GM18507 (cell line): Measurements from ENCODE around the gene ANKRA2.

Experiments used
- DNase-seq: peaks from one replicate; pipeline ENCODE4 v3.0.0; 2011; ENCODE audit warnings: low read depth; ENCODE audit not compliant: insufficient read length; ENCODE audit errors: extremely low spot score
- FAIRE-seq: peaks from 2 replicates; lab custom pipeline; 2011; peaks lifted over from hg19 to GRCh38; lab: Jason Lieb, UNC

ANKRA2 gene

DNA sequence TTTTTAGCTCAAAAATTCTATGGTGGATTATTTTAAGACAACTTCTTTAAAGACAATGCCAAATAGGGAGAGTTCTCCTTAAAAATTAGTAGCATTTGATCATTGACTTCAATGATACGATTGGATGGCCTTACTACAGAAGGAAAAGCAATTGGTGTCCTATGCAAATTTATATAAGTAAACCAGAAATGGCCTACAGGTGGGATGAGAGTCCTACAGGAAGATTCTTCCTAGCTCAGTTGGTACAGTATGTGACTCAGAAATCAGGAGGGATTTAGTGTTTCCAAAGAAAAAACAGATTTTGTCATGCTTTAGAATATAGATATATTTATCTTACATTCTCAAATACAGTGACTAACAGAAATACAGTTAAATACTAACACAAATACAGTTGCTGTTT lies 6.5 kb downstream of the ANKRA2 start:
- FAIRE-seq = no peak
- DNase-seq = no peak

GRCh38 chr5:73552642-73553041 lies 12.8 kb downstream of the ANKRA2 start:
- no peak for FAIRE-seq
- no peak for DNase-seq

- no peak for FAIRE-seq
Measured at GRCh38 chr5:73550016-73550415, 15.4 kb downstream of the ANKRA2 start.

GRCh38 chr5:73545403-73545779 lies 20.0 kb downstream of the ANKRA2 start:
- FAIRE-seq = no peak
- no peak for DNase-seq

More at GRCh38 chr5:73550016-73550415, 15.4 kb downstream of the ANKRA2 start:
- no peak for DNase-seq

DNA sequence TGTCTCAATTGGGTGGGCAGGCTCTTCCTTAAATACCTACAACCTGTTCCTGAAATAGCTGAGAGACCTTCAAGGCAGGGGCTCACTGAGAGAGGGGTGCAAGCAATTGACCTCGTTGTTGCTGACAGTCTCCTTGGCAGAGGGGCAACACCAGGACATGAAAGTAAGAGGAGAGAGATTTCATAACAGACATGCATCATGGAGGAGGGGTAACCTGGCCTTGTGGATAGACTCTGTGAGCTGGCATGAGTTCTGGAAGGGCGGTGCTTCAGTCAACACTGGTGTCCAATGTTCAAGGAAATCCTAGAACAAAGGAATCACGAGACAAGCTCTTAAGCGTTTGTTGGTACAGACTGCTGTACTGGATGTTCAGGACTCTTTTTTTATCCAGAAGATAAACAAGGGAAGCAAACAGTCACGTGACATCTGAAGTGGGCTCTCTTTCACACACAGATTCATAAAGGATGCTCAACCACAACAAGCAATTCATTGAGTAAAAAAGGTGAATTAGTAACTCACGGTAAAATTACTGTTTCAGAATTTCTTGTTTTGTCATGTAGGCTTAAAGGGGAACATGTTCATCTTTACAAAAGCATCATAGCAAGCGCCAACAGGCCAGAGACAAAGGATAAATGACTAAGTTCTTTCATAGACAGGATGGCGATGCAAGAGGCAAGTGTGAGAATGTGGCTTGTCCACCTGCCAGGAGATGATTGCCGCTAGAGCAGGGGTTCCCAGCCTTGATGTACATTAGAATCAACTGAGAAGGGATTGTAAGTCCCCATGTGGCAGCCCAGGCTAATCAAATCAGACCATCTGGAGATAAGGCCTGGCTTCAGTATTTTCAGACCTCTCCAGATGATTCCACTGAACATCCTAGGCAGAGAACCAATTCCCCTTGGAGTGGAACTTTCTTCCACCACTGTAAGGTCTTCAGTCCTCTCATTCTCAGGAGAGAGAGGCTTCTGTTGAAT lies 20.7 kb downstream of the ANKRA2 start:
- FAIRE-seq (no peak), DNase-seq (no peak)

- FAIRE-seq = no peak
- DNase-seq = no peak
Measured at GRCh38 chr5:73542020-73542419, 23.4 kb downstream of the ANKRA2 start.

DNA sequence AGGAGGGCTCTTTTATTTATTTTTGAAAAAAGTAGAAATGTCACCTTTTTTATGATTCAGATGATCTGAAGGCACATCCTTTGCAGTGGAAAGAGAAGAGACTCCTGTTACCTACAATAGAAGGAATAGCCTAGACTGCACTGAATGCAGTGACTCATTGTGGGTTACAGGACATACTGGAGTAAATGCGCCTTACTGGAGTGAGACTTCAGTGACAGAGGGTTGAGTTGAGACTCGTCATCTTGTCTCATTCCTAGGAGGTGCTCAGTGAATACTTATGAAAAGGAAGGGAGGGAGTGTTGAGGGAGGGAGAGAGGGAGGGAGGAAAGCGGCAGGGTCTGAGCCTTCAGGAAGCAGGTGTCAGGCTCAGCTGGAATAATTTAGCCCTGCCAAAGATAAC lies 25.2 kb downstream of the ANKRA2 start:
- FAIRE-seq = no peak
- DNase-seq = no peak

- DNase-seq (no peak), FAIRE-seq (no peak)
Measured at GRCh38 chr5:73539730-73540129, 25.7 kb downstream of the ANKRA2 start.

DNA sequence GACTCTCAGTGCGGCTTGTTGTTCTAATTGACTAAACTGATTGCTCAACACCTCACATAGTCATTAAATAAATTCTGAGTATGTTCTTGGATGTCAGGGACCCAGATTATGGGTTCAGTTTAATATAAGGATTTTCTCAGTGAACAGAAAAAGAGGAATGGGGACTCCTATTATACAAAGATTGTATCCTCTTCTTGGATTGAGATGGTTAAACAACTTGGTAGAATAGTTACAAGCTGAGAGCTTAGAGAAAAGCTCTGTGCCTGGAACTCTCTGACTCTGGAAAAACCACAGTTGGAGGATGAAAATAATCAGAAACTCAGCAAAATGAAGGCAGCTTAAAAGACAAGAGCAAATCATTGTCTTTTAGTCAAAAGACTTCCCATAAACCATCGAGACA lies 30.5 kb downstream of the ANKRA2 start:
- FAIRE-seq (no peak), DNase-seq (no peak)

- FAIRE-seq (no peak), DNase-seq (no peak)
Measured at GRCh38 chr5:73534011-73534644, 31.3 kb downstream of the ANKRA2 start.

DNA sequence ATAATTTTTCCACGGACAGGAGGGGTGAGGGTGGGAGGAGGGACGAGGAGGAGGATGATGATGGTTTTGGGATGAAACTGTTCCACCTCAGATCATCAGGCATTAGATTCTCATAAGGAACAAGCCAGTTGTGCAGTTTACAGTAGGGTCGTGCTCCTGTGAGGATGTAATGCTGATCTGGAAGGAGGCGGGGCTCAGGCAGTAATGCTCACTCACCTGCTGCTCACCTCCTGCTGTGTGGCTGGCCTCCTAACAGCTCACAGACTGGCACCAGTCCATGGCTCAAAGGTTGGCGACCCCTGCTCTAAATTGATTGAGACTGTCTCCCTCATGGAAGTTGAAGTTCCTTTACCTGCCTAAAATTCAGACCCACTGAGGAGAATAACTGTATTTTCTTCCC lies 33.2 kb downstream of the ANKRA2 start:
- no peak for FAIRE-seq

DNA sequence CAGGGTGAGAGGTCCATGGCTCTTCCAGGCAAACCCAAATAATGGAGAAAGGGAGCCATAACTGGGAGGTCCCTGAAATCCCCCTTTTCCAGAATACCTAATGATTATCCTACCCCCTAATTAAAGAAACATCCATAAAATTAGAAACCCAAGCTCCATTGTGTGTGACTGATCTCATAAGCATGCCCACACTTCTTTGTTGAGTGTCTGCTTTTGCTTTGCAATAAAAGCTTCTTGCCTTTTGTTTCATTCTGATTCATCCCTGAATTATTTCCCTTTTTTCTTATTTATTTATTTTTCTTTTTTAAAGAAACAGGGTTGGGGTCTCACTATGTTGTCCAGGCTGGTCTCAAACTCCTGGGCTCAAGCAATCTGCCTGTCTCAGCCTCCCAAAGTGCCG lies 34.1 kb downstream of the ANKRA2 start:
- DNase-seq (no peak), FAIRE-seq (no peak)

More for the DNA sequence above, 33.2 kb downstream of the ANKRA2 start:
- no peak for DNase-seq

DNA sequence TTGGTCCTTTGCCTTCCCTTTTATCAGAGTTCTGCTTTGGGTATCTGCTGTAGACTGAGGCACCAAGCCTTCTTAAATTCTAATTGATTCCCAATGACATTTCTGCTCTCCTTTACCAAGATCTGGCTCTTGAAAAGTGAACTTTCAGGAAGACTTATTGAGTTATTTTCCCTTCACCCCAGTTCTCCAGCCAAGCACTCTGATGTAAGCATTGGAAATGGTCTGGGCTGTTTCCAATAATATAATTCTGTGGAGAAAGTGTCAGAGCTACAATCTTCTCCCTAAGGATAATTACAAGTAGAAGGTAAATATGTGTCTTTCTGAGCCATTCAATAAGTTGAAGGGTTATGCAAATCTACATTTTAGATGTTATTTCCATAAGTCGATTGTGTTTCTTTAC lies 36.4 kb downstream of the ANKRA2 start:
- FAIRE-seq (no peak), DNase-seq (no peak)

GRCh38 chr5:73528248-73528647 lies 37.2 kb downstream of the ANKRA2 start:
- DNase-seq (no peak), FAIRE-seq (no peak)

DNA sequence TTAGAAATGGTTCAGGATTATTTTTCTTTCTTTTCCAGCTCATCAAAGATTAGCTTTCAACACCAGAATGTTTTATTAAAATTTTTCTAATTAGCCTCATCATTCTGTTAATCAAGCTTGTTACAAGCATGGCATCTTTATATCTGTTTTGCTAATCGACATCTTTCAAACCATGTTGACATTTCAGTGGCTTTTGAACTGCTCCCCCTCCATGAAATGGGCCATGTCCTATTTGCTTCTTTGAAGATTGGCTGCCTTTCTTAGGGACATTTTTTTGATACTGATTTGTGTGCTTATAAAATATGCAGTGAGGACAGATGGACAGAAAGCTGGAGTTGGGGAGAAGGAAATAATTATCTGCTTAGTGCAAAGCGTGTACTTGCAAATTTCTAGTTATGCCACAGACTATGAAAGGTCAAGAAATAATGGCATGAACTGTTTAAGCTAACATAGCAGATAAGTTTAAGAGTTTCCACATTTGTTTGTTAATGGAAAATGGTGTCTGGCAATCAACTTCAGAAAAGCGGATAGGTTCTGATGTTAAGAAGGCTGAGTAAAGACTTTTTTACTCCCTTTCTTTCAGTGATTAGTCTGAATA lies 39.7 kb downstream of the ANKRA2 start:
- no peak for FAIRE-seq
- DNase-seq = no peak

DNA sequence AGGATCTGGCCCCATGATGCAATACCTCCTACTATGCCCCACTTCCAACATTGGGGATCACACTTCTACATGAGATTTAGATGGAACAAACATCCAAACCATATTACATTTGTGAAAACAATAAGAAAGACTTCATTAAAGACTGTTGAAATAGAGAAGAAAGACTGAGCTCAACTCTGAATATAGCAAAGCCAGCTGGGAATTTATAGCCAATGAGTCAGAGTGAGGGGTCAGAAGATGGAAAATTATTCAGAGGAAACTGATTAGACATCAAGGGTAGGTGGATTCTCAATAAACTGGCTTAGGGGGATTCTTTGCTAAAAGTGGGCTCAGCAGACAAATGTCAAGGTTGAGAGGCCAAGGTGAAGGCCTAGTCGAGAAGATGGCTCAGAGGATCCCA lies 41.6 kb downstream of the ANKRA2 start:
- DNase-seq = no peak
- FAIRE-seq = no peak

DNA sequence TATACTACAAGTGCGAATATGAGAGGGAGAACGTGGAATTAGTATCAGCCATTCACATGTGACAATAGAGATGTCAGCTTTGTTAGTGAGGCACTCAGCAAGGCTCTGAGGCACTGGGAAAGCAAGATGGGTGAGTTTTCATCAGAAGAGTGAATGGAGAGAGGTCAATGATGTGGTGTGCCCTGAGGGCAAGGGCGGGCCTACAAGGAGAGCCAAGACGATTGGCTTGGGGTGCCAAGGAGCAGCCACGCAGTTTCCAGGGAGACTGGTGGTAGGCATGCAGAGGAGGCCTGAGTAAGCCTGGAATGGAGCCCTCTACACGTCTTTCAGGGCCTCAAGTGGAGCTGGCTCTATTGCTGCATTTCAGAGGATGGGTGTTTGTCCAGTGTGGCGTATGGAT lies 42.5 kb downstream of the ANKRA2 start:
- DNase-seq = no peak
- FAIRE-seq = no peak

GRCh38 chr5:73519531-73520283 lies 45.7 kb downstream of the ANKRA2 start:
- peak; percentile 62 for DNase-seq
- peak; percentile 83 for FAIRE-seq

DNA sequence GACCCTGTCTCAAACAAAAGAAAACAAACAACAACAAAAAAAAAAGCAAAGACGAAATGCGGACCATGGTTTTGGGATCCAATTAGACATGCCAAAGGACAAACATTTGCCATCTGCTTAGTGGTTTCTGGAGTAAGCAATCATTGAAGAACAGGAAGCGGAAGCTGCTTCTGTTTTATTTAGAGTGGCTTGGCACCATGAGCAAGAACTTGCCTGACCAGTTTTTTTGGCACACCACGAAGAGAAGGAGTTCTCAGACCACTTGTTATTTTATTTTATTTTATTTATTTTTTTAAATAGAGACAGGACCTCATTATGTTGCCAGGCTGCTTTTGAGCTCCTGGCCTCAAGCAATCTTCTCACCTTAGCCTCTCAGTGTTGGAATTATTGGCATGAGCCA lies 50.2 kb downstream of the ANKRA2 start:
- DNase-seq (no peak), FAIRE-seq (no peak)

DNA sequence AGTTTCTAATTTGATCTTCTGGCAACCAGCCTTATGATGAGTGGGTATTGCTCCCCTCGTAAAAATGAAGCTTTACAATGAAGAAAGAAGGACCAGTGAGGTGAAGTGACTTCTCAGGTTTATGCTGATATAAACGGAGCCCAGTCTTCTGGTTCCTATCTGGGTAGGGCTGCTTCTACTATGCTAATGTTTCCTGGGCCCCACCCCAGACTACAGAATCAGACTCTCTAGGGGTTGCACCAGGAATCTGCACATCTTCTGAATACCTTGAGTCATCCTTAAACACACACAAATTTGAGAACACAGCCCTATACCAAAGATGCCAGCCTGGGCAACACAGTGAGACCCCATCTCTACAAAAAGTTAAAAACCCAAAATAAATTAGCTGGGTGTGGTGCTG lies 51.0 kb downstream of the ANKRA2 start:
- DNase-seq = no peak
- FAIRE-seq = no peak
